Measurements from ENCODE around the gene KCTD10.

DNA sequence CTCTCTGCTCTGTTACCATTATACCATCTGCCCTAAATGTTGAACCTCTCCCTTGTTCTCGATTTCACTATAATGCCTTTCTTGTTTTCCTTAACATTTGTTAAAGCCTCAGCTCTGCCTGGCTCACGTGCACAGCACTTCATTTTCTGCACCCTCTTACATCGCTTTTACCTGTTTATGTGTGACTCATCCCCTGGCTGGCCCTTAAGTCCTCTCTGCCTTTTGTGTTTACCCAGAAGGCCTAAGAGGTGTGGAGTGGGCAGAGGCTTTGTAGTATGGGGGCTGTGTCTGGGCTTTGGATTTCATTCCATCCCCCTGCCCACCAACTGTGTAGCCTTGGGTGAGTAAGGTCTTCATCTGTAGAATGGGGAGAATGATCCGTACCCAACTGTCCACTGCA is 36.9 kb upstream of the KCTD10 start:
- TF ChIP-seq CTCF (conservative IDR thresholded peaks at IDR 0.05; ENCODE audit: low read length) = no peak
- no peak for TF ChIP-seq EZH2phosphoT487 (IDR thresholded peaks at IDR 0.05; ENCODE audit: borderline replicate concordance)
